Measurements from ENCODE around the gene IQCH. TPM values are rescaled to one million over a fixed set of nuclear protein-coding genes. Genes with fewer than 3 reads are reported as not detected.

The IQCH gene
- total RNA-seq, 1 donor from 2014 or later, result 5.2 TPM

DNA sequence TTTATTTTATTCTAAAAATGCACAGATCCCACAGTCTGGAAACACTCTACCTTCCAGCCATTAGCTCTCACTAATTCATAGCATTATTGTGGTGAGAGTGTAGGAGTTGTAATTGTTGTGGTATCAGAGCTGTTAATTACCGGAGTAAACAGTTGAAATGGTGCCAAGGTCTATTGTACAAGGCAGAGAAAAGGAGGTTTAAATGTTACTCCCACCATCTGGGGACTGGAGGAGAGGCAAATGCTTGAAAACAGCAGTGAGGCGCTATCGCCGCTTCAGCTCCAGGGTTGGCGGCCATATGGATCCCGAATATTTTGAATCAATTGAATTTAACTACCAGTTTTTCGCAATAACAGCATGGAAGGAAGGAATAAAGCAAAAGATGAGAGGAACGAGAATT is 153.2 kb downstream of the IQCH start:
- Mint-ChIP-seq H3K4me1 (ENCODE audit: low read depth) (peaks cover 47% of the 10 kb centered on the region), H3K36me3 (ENCODE audit: insufficient read depth) (peaks cover 4% of the 10 kb centered on the region), H3K9me3 (ENCODE audit: low read depth) (peaks cover 3% of the 10 kb centered on the region), H3K4me3 (ENCODE audit: low read depth) (peak overlapping the region; percentile 5), H3K27me3 (no peaks in the 10 kb centered on the region), H3K27ac (peak overlapping the region; percentile 72)
- no peak for DNase-seq (ENCODE audit: low spot score, unreplicated experiment)
- TF ChIP-seq, protein P1, sequence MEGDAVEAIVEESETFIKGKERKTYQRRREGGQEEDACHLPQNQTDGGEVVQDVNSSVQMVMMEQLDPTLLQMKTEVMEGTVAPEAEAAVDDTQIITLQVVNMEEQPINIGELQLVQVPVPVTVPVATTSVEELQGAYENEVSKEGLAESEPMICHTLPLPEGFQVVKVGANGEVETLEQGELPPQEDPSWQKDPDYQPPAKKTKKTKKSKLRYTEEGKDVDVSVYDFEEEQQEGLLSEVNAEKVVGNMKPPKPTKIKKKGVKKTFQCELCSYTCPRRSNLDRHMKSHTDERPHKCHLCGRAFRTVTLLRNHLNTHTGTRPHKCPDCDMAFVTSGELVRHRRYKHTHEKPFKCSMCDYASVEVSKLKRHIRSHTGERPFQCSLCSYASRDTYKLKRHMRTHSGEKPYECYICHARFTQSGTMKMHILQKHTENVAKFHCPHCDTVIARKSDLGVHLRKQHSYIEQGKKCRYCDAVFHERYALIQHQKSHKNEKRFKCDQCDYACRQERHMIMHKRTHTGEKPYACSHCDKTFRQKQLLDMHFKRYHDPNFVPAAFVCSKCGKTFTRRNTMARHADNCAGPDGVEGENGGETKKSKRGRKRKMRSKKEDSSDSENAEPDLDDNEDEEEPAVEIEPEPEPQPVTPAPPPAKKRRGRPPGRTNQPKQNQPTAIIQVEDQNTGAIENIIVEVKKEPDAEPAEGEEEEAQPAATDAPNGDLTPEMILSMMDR (IDR thresholded peaks at IDR 0.05; ENCODE audit: unreplicated experiment), result no peak

DNA sequence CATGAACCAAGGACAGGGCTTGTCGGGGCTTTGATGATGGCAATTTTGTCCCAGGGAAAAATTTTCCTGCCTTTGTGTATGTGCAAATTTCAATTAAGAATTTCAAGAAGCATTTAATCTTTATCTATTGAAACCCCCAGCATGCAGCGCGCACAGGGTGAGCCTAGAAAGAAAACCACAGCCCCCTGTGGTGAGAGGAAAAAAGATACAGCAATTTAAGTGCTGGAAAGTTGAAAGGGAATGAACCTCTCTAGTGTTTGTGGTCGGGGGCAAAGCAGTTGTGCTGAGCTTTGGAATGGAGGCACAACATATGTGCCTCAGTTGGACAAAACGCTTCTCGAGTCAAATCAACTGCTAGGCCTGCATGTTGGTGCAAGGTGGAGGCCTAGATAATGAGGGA is 154.6 kb downstream of the IQCH start:
- TF ChIP-seq, protein P1 (IDR thresholded peaks at IDR 0.05; ENCODE audit: unreplicated experiment), result no peak
- Mint-ChIP-seq H3K4me1 (ENCODE audit: low read depth) (peaks cover 43% of the 10 kb centered on the region), H3K9me3 (ENCODE audit: low read depth) (peaks cover 3% of the 10 kb centered on the region), H3K36me3 (ENCODE audit: insufficient read depth) (peaks cover 4% of the 10 kb centered on the region), H3K4me3 (ENCODE audit: low read depth) (no peak overlapping the region), H3K27ac (no peak overlapping the region), H3K27me3 (no peaks in the 10 kb centered on the region)
- no peak for DNase-seq (ENCODE audit: low spot score, unreplicated experiment)

DNA sequence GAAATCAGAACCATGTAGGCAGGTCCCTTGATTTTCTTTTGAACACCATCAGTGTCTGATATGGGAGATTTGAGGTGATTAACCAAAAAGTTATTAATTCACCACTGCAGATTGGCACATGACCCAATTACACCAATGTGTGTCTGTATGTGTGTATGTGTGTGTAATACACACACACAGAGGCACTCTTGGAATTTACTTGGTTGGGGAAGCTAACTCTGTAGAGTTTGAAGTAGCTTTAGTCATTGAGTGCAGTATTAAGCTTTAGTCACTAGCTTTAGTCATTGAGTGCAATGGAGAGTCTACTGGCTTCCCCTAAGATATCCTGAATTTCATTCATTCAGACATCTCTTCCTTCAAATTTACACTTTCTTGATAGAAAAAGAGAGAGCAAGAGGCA is 156.9 kb downstream of the IQCH start:
- Mint-ChIP-seq H3K27me3 (no peaks in the 10 kb centered on the region), H3K36me3 (ENCODE audit: insufficient read depth) (peaks cover 4% of the 10 kb centered on the region), H3K4me1 (ENCODE audit: low read depth) (peaks cover 35% of the 10 kb centered on the region), H3K4me3 (ENCODE audit: low read depth) (no peak overlapping the region), H3K9me3 (ENCODE audit: low read depth) (peaks cover 3% of the 10 kb centered on the region), H3K27ac (no peak overlapping the region)
- TF ChIP-seq, protein P1 (IDR thresholded peaks at IDR 0.05; ENCODE audit: unreplicated experiment), result no peak
- no peak for DNase-seq (ENCODE audit: low spot score, unreplicated experiment)

DNA sequence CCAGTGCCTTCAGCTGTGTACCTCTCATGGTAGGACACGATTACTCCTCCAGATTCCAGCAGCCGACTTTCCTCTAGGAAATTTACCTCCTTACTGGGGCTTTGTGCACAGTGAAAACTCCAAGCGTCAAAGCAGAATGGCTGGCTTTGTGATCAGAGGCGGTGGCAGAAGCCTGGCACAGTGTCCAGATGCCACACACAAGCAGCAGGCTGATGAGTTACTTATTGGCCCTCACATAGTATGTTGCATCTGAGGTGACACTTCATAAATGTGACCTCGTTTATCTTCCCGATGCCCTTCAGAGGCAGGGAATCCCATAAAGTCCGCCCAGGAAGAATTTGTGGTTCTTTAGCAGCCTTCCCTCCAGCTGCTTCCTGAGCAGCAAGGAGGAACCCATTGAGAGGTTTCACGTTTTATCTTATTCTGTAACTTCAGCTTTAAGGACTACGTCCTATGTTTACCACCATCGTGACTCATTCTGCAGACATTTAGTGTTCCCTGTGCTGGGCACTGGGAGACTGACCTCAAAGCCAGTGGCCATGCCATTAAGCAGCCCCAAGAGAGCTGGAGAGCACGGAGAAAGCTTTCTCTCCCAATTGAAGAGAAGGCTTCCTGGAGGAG is 159.3 kb downstream of the IQCH start:
- H3K27me3 Mint-ChIP-seq, result no peaks in the 10 kb centered on the region
- no peaks in the 10 kb centered on the region for H3K9me3 Mint-ChIP-seq (ENCODE audit: low read depth)
- no peak for DNase-seq (ENCODE audit: low spot score, unreplicated experiment)
- TF ChIP-seq, protein P1 (IDR thresholded peaks at IDR 0.05; ENCODE audit: unreplicated experiment), result no peak
- peaks cover 23% of the 10 kb centered on the region for H3K4me1 Mint-ChIP-seq (ENCODE audit: low read depth)
- peaks cover 4% of the 10 kb centered on the region for H3K36me3 Mint-ChIP-seq (ENCODE audit: insufficient read depth)
- no peak overlapping the region for H3K4me3 Mint-ChIP-seq (ENCODE audit: low read depth)
- H3K27ac Mint-ChIP-seq, result peak overlapping the region; percentile 7

DNA sequence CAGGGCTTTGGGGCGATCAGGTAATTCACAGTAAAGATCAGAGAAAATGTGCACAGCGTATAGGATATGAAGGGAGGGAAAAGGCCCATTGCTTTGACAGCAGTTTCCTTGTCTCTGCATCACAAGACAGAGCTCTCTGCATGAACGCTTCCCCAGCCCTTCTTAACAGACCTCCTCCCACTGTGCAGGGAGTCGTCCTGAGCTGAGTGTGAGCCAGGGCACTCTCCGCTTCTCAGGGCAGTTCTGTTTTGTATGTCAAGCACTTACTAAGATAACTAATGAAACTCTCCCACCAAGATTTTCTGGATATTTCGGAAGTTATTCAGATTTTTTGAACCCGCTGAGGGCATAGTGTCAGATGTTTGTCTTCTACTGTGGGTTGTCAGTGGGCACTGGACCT is 160.6 kb downstream of the IQCH start:
- TF ChIP-seq, protein P1 (IDR thresholded peaks at IDR 0.05; ENCODE audit: unreplicated experiment), result no peak
- Mint-ChIP-seq H3K27me3 (no peaks in the 10 kb centered on the region), H3K36me3 (ENCODE audit: insufficient read depth) (peaks cover 4% of the 10 kb centered on the region), H3K27ac (no peak overlapping the region), H3K4me1 (ENCODE audit: low read depth) (peaks cover 19% of the 10 kb centered on the region), H3K9me3 (ENCODE audit: low read depth) (no peaks in the 10 kb centered on the region), H3K4me3 (ENCODE audit: low read depth) (no peak overlapping the region)
- no peak for DNase-seq (ENCODE audit: low spot score, unreplicated experiment)
